ENCODE measurements around the gene FSD1.

GRCh38 chr19:4342314-4342614, 37.9 kb downstream of the FSD1 start:
- TF ChIP-seq EZH2 (IDR thresholded peaks at IDR 0.05; ENCODE audit: borderline replicate concordance, low read length) (no peak), CTCF (IDR thresholded peaks at IDR 0.05; ENCODE audit: low read length) (no peak)

Measured in OCI-LY1 (cell line).